HEK293 (cell line): Measurements from ENCODE around the gene SORT1.
A peak's percentile ranks its signal among the peaks of the same experiment; 100 is the strongest.

Experiments used
- CTCF ChIA-PET: fragments of 350-600 bp; formaldehyde crosslinking; extraction: SDS; loops from one replicate; lab custom pipeline; 2021; ENCODE audit warnings: antibody characterized with exemption; lab: Yijun Ruan, JAX
- POLR2A ChIA-PET: fragments of 300-600 bp; formaldehyde crosslinking; extraction: SDS; loops from one replicate; lab custom pipeline; 2020; ENCODE audit warnings: antibody characterized with exemption, inconsistent platforms; lab: Yijun Ruan, JAX
- H3K27ac ChIP-seq: fragments of 200-500 bp; sonication (Bioruptor generic); 2 replicates; pipeline ENCODE4 v1.5.1; 2014; ENCODE audit warnings: low read depth, low read length, control low read depth, inconsistent platforms; ENCODE audit errors: extremely low read depth
- H3K36me3 ChIP-seq, 2 experiments: fragments of 200-500 bp in 1 of 2; sonication (Bioruptor generic) in 1 of 2; 1 replicate in 1 of 2; 2 replicates in 1 of 2; pipeline ENCODE4 v1.5.1; 2014 to 2017; ENCODE audit warnings: inconsistent platforms in 2 of 2, low read length in 2 of 2; ENCODE audit not compliant: control insufficient read depth in 2 of 2, insufficient read depth in 1 of 2
- H3K4me1 ChIP-seq: fragments of 200-500 bp; sonication (Bioruptor generic); 2 replicates; pipeline ENCODE4 v1.5.1; 2014; ENCODE audit warnings: mild to moderate bottlenecking, low read length, inconsistent platforms; ENCODE audit not compliant: control insufficient read depth, insufficient read depth
- H3K4me3 ChIP-seq: 2 replicates; pipeline ENCODE4 v1.5.1; 2011; ENCODE audit warnings: low read depth, mild to moderate bottlenecking, control low read depth, low read length, moderate library complexity
- H3K9me3 ChIP-seq: fragments of 200-500 bp; sonication (Bioruptor generic); 2 replicates; pipeline ENCODE4 v1.5.1; 2014; ENCODE audit warnings: low read depth, low read length, inconsistent platforms; ENCODE audit not compliant: control insufficient read depth, insufficient read depth
- BCL11A ChIP-seq: fragments of 450-650 bp; formaldehyde crosslinking; IDR thresholded peaks from 2 replicates; pipeline ENCODE4 v1.5.1; 2016; ENCODE audit warnings: low read depth, missing biosample characterization, missing genetic modification characterization
- GFI1B ChIP-seq: fragments of 450-650 bp; formaldehyde crosslinking; IDR thresholded peaks from 2 replicates; pipeline ENCODE4 v1.5.1; 2016; ENCODE audit warnings: missing biosample characterization, missing genetic modification characterization
- GLI4 ChIP-seq: fragments of 450-650 bp; formaldehyde crosslinking; IDR thresholded peaks from 2 replicates; pipeline ENCODE4 v1.5.1; 2016; ENCODE audit warnings: missing biosample characterization, missing genetic modification characterization
- KLF8 ChIP-seq: fragments of 450-650 bp; formaldehyde crosslinking; IDR thresholded peaks from 2 replicates; pipeline ENCODE4 v1.5.1; 2016; ENCODE audit warnings: missing biosample characterization, missing genetic modification characterization
- PRDM6 ChIP-seq: fragments of 450-650 bp; formaldehyde crosslinking; IDR thresholded peaks from 2 replicates; pipeline ENCODE4 v1.5.1; 2017; ENCODE audit warnings: missing biosample characterization, missing genetic modification characterization
- SALL2 ChIP-seq: fragments of 450-650 bp; formaldehyde crosslinking; IDR thresholded peaks from 2 replicates; pipeline ENCODE4 v1.5.0; 2017; ENCODE audit warnings: missing biosample characterization, mild to moderate bottlenecking, missing genetic modification characterization, borderline replicate concordance
- TSHZ1 ChIP-seq: fragments of 450-650 bp; formaldehyde crosslinking; IDR thresholded peaks from 2 replicates; pipeline ENCODE4 v1.5.1; 2016; ENCODE audit warnings: missing biosample characterization, missing genetic modification characterization, borderline replicate concordance
- WT1 ChIP-seq: fragments of 450-650 bp; formaldehyde crosslinking; IDR thresholded peaks from 2 replicates; pipeline ENCODE4 v1.5.1; 2016; ENCODE audit warnings: missing biosample characterization, missing genetic modification characterization
- ZFP37 ChIP-seq: fragments of 450-650 bp; formaldehyde crosslinking; IDR thresholded peaks from 2 replicates; pipeline ENCODE4 v1.5.1; 2016; ENCODE audit warnings: missing biosample characterization, missing genetic modification characterization
- ZNF2 ChIP-seq: fragments of 450-650 bp; formaldehyde crosslinking; IDR thresholded peaks from 2 replicates; pipeline ENCODE4 v1.5.1; 2016; ENCODE audit warnings: missing biosample characterization, missing genetic modification characterization
- ZNF302 ChIP-seq: fragments of 450-650 bp; formaldehyde crosslinking; IDR thresholded peaks from 2 replicates; pipeline ENCODE4 v1.5.1; 2016; ENCODE audit warnings: missing biosample characterization, missing genetic modification characterization, low read depth
- ZNF324 ChIP-seq: fragments of 450-650 bp; formaldehyde crosslinking; IDR thresholded peaks from 2 replicates; pipeline ENCODE4 v1.5.1; 2016; ENCODE audit warnings: missing biosample characterization, missing genetic modification characterization
- ZNF391 ChIP-seq: fragments of 450-650 bp; formaldehyde crosslinking; IDR thresholded peaks from 2 replicates; pipeline ENCODE4 v1.5.1; 2016; ENCODE audit warnings: low read depth, missing biosample characterization, missing genetic modification characterization, borderline replicate concordance
- ZNF416 ChIP-seq: fragments of 450-650 bp; formaldehyde crosslinking; IDR thresholded peaks from 2 replicates; pipeline ENCODE4 v1.5.1; 2016; ENCODE audit warnings: missing biosample characterization, missing genetic modification characterization
- ZNF521 ChIP-seq: fragments of 450-650 bp; formaldehyde crosslinking; IDR thresholded peaks from 2 replicates; pipeline ENCODE4 v1.5.1; 2017; ENCODE audit warnings: missing biosample characterization, mild to moderate bottlenecking, missing genetic modification characterization
- ZNF555 ChIP-seq: fragments of 450-650 bp; formaldehyde crosslinking; conservative IDR thresholded peaks from 2 replicates; pipeline ENCODE4 v1.5.1; 2017; ENCODE audit warnings: missing biosample characterization, mild to moderate bottlenecking, missing genetic modification characterization, inconsistent platforms
- ZNF610 ChIP-seq: fragments of 450-650 bp; formaldehyde crosslinking; IDR thresholded peaks from 2 replicates; pipeline ENCODE4 v1.5.1; 2016; ENCODE audit warnings: missing biosample characterization, missing genetic modification characterization, borderline replicate concordance

The SORT1 gene

GRCh38 chr1:109361649-109362048 lies 36.1 kb downstream of the SORT1 start:
- CTCF ChIA-PET = interaction anchor here (0.6 to 1.2 kb wide), 5 partner anchors 16 to 764 kb away, joined by 3 to 4 read pairs (median 3); no protein-coding TSS in a partner anchor
- no peaks in the 10 kb centered on the region for H3K9me3 ChIP-seq
- TF ChIP-seq PRDM6 (tag by site-specific recombination) (peak; percentile 53), ZNF555 (tag by site-specific recombination) (no peak)
- H3K4me1 ChIP-seq = no peaks in the 10 kb centered on the region
- no peak overlapping the region for H3K27ac ChIP-seq
- POLR2A ChIA-PET = no interaction called here
- peaks cover 0 to 24% of the 10 kb centered on the region in 2 experiments; a peak in 2 of 3 replicates for H3K36me3 ChIP-seq
- H3K4me3 ChIP-seq = no peak overlapping the region

GRCh38 chr1:109361069-109361468 lies 36.6 kb downstream of the SORT1 start:
- no peak overlapping the region for H3K27ac ChIP-seq
- no peaks in the 10 kb centered on the region for H3K4me1 ChIP-seq
- H3K9me3 ChIP-seq = no peaks in the 10 kb centered on the region
- H3K4me3 ChIP-seq = no peak overlapping the region
- peaks cover 0 to 19% of the 10 kb centered on the region in 2 experiments; a peak in 1 of 3 replicates for H3K36me3 ChIP-seq
- ChIA-PET POLR2A (interaction anchor here (1.1 kb wide), 1 partner anchor 78 kb away, joined by 3 read pairs; the partner anchor contains the start of gene PSRC1), CTCF (interaction anchor here (0.6 to 1.2 kb wide), 3 partner anchors 38 to 172 kb away, joined by 3 to 4 read pairs (median 3); no protein-coding TSS in a partner anchor)
- TF ChIP-seq ZNF610 (no peak), GFI1B (no peak)
- TF ChIP-seq, all 188 proteins: peak for 0

GRCh38 chr1:109357616-109358015 lies 40.1 kb downstream of the SORT1 start:
- Histone ChIP-seq H3K36me3 (peaks cover 5 to 16% of the 10 kb centered on the region in 2 experiments; a peak in 2 of 3 replicates), H3K4me1 (no peaks in the 10 kb centered on the region), H3K4me3 (no peak overlapping the region), H3K27ac (no peak overlapping the region), H3K9me3 (no peaks in the 10 kb centered on the region)
- POLR2A ChIA-PET = no interaction called here
- CTCF ChIA-PET = interaction anchor here (0.6 to 0.8 kb wide), 2 partner anchors 41 to 96 kb away, joined by 3 to 4 read pairs; no protein-coding TSS in a partner anchor
- TF ChIP-seq KLF8 (tag by site-specific recombination) = no peak
- no peak for TF ChIP-seq ZNF2 (tag by site-specific recombination)
- TF ChIP-seq BCL11A = no peak
- no peak for TF ChIP-seq ZNF521 (tag by site-specific recombination)
- no peak for TF ChIP-seq SALL2 (tag by site-specific recombination)
- no peak for TF ChIP-seq ZNF416 (tag by site-specific recombination)
- no peak for TF ChIP-seq GLI4 (tag by site-specific recombination)
- no peak for TF ChIP-seq ZNF302 (tag by site-specific recombination)
- no peak for TF ChIP-seq WT1 (tag by site-specific recombination)
- no peak for TF ChIP-seq TSHZ1
- no peak for TF ChIP-seq ZNF324 (tag by site-specific recombination)
- TF ChIP-seq ZNF391 = no peak
- no peak for TF ChIP-seq ZFP37 (tag by site-specific recombination)
- TF ChIP-seq, all 188 proteins: peak for 0
